Kidney (tissue), 14 donors: Measurements from ENCODE around the gene ESRRA. TPM values are rescaled to one million over a fixed set of nuclear protein-coding genes. Genes with fewer than 3 reads are reported as not detected.
"Not testable (repeated sequence)": the region's sequence is repeated elsewhere in the genome, so short reads cannot be mapped to it uniquely, and the experiment has no call there.

Source experiments
- DNase-seq, 5 donors: peaks; one replicate each; pipeline ENCODE4 v3.0.0-alpha.2; 2013 to 2020
- FAIRE-seq: peaks from 2 replicates; lab custom pipeline; 2012; peaks lifted over from hg19 to GRCh38; lab: Jason Lieb, UNC
- H3K27ac ChIP-seq, 2 donors: one replicate each; pipeline ENCODE4 v1.7.0; 2013; ENCODE audit warnings: low read depth in 2 of 2, low read length in 2 of 2, inconsistent platforms in 1 of 2
- H3K27me3 ChIP-seq: one replicate; pipeline ENCODE4 v1.7.1; 2013; ENCODE audit warnings: low read length, inconsistent platforms; ENCODE audit not compliant: control insufficient read depth, insufficient read depth
- H3K36me3 ChIP-seq, 3 donors: one replicate each; pipeline versions ENCODE4 v1.7.0 to v1.7.1; 2013; ENCODE audit warnings: low read length in 3 of 3, control low read depth in 1 of 3, inconsistent platforms in 1 of 3; ENCODE audit not compliant: insufficient read depth in 3 of 3, control insufficient read depth in 2 of 3
- H3K4me1 ChIP-seq, 3 donors: one replicate each; pipeline versions ENCODE4 v1.7.0 to v1.7.1; 2013; ENCODE audit warnings: low read length in 3 of 3, inconsistent platforms in 1 of 3, low read depth in 1 of 3; ENCODE audit not compliant: control insufficient read depth in 2 of 3, insufficient read depth in 2 of 3
- H3K4me3 ChIP-seq, 3 donors: one replicate each; pipeline versions ENCODE4 v1.7.0 to v1.8.1; 2013; ENCODE audit warnings: low read length in 3 of 3, control low read depth in 1 of 3, inconsistent platforms in 1 of 3
- H3K9ac ChIP-seq, 3 donors: one replicate each; pipeline versions ENCODE4 v1.7.0 to v1.7.1; 2013; ENCODE audit warnings: low read length in 3 of 3, control low read depth in 1 of 3, inconsistent platforms in 1 of 3
- H3K9me3 ChIP-seq, 3 donors: one replicate each; pipeline versions ENCODE4 v1.7.0 to v1.7.1; 2013; ENCODE audit warnings: low read length in 3 of 3, control low read depth in 1 of 3, inconsistent platforms in 1 of 3; ENCODE audit not compliant: control insufficient read depth in 2 of 3, insufficient read depth in 1 of 3
- intact Hi-C: fragments of 100-400 bp; cut with DNase I; formaldehyde crosslinking; loops from one replicate; pipeline ENCODE4 v1.11.1; 2022
- polyA plus RNA-seq: library from polyadenylated mRNA; stranded (reverse); fragments of 350-450 nt; fragmentation: Illumina TruSeq; extraction: RNeasy Lipid Tissue Mini Kit (QIAGEN cat#74804); gene quantifications from one replicate; pipeline ENCODE4 v1.2.3, GENCODE V29; 2014; ENCODE audit warnings: low read depth, low replicate concordance; ENCODE audit not compliant: insufficient read depth
- total RNA-seq: library from RNA; stranded (reverse); fragmentation: NEBNext Ultra II Directional; extraction: Animal tissue kit (Norgen Biotek cat#: 25700); gene quantifications from one replicate; pipeline ENCODE4 v1.2.1, GENCODE V29; 2021
- TF ChIP-seq, protein P1 (sequence below): IDR thresholded peaks from 3 replicates; pipeline ENCODE4 v1.5.1; 2012; ENCODE audit warnings: mild to moderate bottlenecking, moderate library complexity, borderline replicate concordance; ENCODE audit not compliant: insufficient read depth; ENCODE audit errors: extremely low read depth
- donor health status: control.
- donor health status: control.
- donor health status: control.
- donor health status: control.
- donor health status: control.
- donor health status: DM: yes; HTN: yes; CAD: no.
- donor health status: Normal renal cell carcinoma (clear cell type).

Gene ESRRA
- total and polyA plus RNA-seq, 2 donors from 2014 or later: 59.7 to 117 TPM

DNA sequence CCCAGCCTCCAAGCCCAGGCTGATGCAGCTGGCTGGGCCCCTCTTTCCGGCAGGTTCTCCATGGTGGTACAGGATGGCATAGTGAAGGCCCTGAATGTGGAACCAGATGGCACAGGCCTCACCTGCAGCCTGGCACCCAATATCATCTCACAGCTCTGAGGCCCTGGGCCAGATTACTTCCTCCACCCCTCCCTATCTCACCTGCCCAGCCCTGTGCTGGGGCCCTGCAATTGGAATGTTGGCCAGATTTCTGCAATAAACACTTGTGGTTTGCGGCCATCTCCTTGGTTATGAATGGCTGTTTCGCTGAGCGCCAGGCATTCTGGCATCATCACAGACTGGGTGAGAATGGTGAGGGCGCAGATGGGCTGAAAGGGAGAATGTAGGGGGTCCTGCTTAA is 16.2 kb downstream of the ESRRA start:
- Histone ChIP-seq H3K27ac (no peak overlapping the region), H3K36me3 (peaks cover 0 to 4% (median 0%) of the 10 kb centered on the region in 3 donors), H3K9ac (no peak overlapping the region), H3K4me3 (no peak overlapping the region), H3K4me1 (peaks cover 0 to 9% (median 6%) of the 10 kb centered on the region in 3 donors), H3K27me3 (no peaks in the 10 kb centered on the region), H3K9me3 (no peaks in the 10 kb centered on the region)
- no peak for DNase-seq
- TF ChIP-seq, protein P1, sequence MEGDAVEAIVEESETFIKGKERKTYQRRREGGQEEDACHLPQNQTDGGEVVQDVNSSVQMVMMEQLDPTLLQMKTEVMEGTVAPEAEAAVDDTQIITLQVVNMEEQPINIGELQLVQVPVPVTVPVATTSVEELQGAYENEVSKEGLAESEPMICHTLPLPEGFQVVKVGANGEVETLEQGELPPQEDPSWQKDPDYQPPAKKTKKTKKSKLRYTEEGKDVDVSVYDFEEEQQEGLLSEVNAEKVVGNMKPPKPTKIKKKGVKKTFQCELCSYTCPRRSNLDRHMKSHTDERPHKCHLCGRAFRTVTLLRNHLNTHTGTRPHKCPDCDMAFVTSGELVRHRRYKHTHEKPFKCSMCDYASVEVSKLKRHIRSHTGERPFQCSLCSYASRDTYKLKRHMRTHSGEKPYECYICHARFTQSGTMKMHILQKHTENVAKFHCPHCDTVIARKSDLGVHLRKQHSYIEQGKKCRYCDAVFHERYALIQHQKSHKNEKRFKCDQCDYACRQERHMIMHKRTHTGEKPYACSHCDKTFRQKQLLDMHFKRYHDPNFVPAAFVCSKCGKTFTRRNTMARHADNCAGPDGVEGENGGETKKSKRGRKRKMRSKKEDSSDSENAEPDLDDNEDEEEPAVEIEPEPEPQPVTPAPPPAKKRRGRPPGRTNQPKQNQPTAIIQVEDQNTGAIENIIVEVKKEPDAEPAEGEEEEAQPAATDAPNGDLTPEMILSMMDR: no peak
- intact Hi-C loops: no loop called here
- no peak for FAIRE-seq

DNA sequence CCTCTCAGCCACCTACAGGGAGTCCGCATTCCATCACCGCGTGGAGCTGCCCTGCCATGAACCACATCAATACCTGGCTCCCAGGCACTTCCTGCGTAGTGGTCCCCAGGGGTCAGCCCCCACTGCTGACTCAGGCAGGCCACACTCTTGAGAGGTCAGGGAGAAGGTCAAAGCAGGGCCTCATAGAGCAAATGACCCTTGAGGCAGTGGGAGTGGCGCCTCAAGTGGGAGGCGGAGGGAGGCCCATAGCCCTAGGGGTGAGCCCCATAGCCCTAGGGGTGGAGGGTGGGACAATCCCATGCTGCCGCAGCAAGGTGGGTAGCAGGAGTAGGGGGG is 17.6 kb downstream of the ESRRA start:
- TF ChIP-seq, protein P1: no peak
- peaks cover 0 to 4% (median 0%) of the 10 kb centered on the region in 3 donors for H3K36me3 ChIP-seq
- H3K9ac ChIP-seq: no peak overlapping the region
- no peaks in the 10 kb centered on the region for H3K27me3 ChIP-seq
- H3K4me3 ChIP-seq: no peak overlapping the region
- DNase-seq (no peak), FAIRE-seq (no peak)
- H3K4me1 ChIP-seq: peaks cover 0 to 9% (median 6%) of the 10 kb centered on the region in 3 donors
- intact Hi-C loops: no loop called here
- no peaks in the 10 kb centered on the region for H3K9me3 ChIP-seq
- H3K27ac ChIP-seq: no peak overlapping the region

DNA sequence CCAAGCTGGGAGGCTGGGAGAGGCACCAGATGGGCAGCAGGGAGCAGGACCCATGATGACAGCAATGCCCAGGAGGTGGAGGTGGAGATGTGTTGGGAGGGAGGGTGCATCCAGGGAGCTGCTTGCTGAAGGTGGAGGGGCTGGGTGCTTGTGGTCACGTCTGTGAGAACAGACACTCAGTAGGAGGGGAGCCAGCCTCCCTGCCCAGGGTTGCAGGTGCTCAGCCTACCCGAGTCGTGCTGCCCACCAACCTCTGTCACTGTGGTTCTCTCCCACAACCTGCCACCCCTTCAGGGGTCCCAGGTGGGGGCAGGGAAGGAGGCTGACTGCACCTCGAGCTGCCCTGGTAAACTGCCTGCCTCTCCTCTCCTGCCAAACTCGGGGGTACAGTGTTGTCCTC is 18.0 kb downstream of the ESRRA start:
- FAIRE-seq: no peak
- peaks cover 0 to 9% (median 6%) of the 10 kb centered on the region in 3 donors for H3K4me1 ChIP-seq
- H3K36me3 ChIP-seq: peaks cover 0 to 4% (median 0%) of the 10 kb centered on the region in 3 donors
- H3K4me3 ChIP-seq: no peak overlapping the region
- intact Hi-C loops: no loop called here
- H3K9ac ChIP-seq: no peak overlapping the region
- H3K9me3 ChIP-seq: no peaks in the 10 kb centered on the region
- no peak overlapping the region for H3K27ac ChIP-seq
- TF ChIP-seq, protein P1: no peak
- no peaks in the 10 kb centered on the region for H3K27me3 ChIP-seq
- DNase-seq: no peak

DNA sequence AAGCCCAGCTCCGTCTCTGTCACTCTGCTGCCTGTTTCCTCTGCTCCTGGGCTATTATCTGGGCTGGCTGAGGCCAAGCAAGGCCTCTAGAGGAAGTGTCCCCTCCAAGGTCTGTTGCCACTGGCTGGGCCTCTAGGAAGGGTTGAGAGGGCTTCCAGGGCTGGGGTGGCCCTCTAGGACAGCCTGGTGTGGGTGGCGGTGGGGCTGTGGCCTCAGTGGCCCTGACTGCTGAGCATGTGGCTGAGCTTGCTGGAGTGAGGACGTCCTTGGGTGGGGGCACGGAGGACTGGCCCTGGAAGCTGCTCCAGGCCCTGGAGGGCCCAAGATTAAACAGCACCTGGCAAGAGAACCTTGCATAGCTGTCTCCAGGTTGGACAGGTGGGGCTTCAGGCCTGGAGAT is 18.7 kb downstream of the ESRRA start:
- DNase-seq, H3K27ac ChIP-seq, FAIRE-seq, H3K9me3 ChIP-seq, H3K27me3 ChIP-seq, intact Hi-C loops, H3K4me1 ChIP-seq, H3K4me3 ChIP-seq, H3K9ac ChIP-seq, H3K36me3 ChIP-seq: not testable (repeated sequence)
